Activated naive CD4-positive, alpha-beta T cell treated with anti-CD3 and anti-CD28 coated beads for 36 hours (primary cell): Measurements from ENCODE around the gene LMBR1. TPM values are rescaled to one million over a fixed set of nuclear protein-coding genes. Genes with fewer than 3 reads are reported as not detected.
A peak's percentile ranks its signal among the peaks of the same experiment; 100 is the strongest.
"Not testable (repeated sequence)": the region's sequence is repeated elsewhere in the genome, so short reads cannot be mapped to it uniquely, and the experiment has no call there.

Source experiments
- CTCF ChIA-PET: fragments of 350-600 bp; sonication (Branson Sonifier 250); formaldehyde crosslinking; loops from one replicate; lab custom pipeline; 2021; ENCODE audit warnings: antibody characterized with exemption; lab: Charles Lee
- DNase-seq: peaks from one replicate; pipeline ENCODE4 v3.0.0-alpha.2; 2020
- H3K27ac Mint-ChIP-seq: one replicate; pipeline ENCODE4 v1.8.0; 2021; ENCODE audit warnings: mild to moderate bottlenecking, mixed read lengths
- H3K27me3 Mint-ChIP-seq: one replicate; pipeline ENCODE4 v1.8.0; 2021; ENCODE audit warnings: low read depth, mixed read lengths
- H3K36me3 Mint-ChIP-seq: one replicate; pipeline ENCODE4 v1.8.0; 2021; ENCODE audit warnings: low read depth, mixed read lengths
- H3K4me1 Mint-ChIP-seq: one replicate; pipeline ENCODE4 v1.8.0; 2021; ENCODE audit warnings: low read depth, mixed read lengths
- H3K4me3 Mint-ChIP-seq: one replicate; pipeline ENCODE4 v1.8.0; 2021; ENCODE audit warnings: mild to moderate bottlenecking, moderate library complexity, mixed read lengths
- H3K9me3 Mint-ChIP-seq: one replicate; pipeline ENCODE4 v1.8.0; 2021; ENCODE audit warnings: mixed read lengths
- intact Hi-C: fragments of 100-400 bp; cut with micrococcal nuclease; formaldehyde crosslinking; loops from one replicate; pipeline ENCODE4 v1.15.1; 2023
- total RNA-seq, 2 experiments: library from RNA; stranded (reverse); gene quantifications; one replicate each; pipeline ENCODE4 v1.2.3, GENCODE V29; 2021

LMBR1 gene
- total RNA-seq, 2 experiments from 2014 or later = 25.2 to 33.8 TPM

DNA sequence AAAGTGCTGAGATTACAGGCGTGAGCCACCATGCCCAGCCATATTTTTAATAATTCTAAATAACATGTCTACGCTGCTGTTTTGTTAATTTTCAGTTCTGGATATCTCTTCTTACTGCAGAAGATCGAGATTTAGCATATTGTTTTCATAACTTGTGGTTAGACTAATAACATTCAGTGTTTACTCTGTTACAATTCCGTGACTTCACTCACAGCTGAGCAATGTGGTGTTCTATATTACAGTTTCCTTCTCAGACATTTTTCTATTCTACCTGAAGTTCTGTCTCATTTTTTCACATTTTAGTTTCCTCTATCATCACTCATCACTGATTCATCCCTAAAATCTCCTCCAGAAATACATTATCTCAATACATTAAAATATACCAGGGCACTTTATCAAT is 241.5 kb downstream of the LMBR1 start:
- Mint-ChIP-seq H3K36me3 (no peaks in the 10 kb centered on the region), H3K4me3 (no peak overlapping the region), H3K9me3 (no peaks in the 10 kb centered on the region), H3K27me3 (peaks cover 47% of the 10 kb centered on the region), H3K4me1 (no peaks in the 10 kb centered on the region), H3K27ac (no peak overlapping the region)
- CTCF ChIA-PET = no interaction called here
- no peak for DNase-seq
- intact Hi-C loops = no loop called here

- peaks cover 55% of the 10 kb centered on the region for H3K27me3 Mint-ChIP-seq
These were observed 242.9 kb downstream of the LMBR1 start for GRCh38 chr7:156650042-156650441.

GRCh38 chr7:156647330-156647729 is 245.7 kb downstream of the LMBR1 start:
- H3K4me3 Mint-ChIP-seq, H3K4me1 Mint-ChIP-seq, DNase-seq, H3K9me3 Mint-ChIP-seq, H3K36me3 Mint-ChIP-seq, H3K27ac Mint-ChIP-seq, CTCF ChIA-PET: not testable (repeated sequence)
- H3K27me3 Mint-ChIP-seq = peaks cover 59% of the 10 kb centered on the region
- intact Hi-C loops = loop anchor here (10.0 kb wide), 2 partner anchors 127 to 683 kb away; no protein-coding TSS in a partner anchor

More at GRCh38 chr7:156650042-156650441, 242.9 kb downstream of the LMBR1 start:
- CTCF ChIA-PET = interaction anchor here (0.7 kb wide), 1 partner anchor 75 kb away, joined by 3 read pairs; no protein-coding TSS in a partner anchor
- Mint-ChIP-seq H3K36me3 (no peaks in the 10 kb centered on the region), H3K27ac (no peak overlapping the region), H3K4me3 (no peak overlapping the region), H3K9me3 (no peaks in the 10 kb centered on the region), H3K4me1 (no peaks in the 10 kb centered on the region)
- DNase-seq = peak; percentile 16
- intact Hi-C loops = no loop called here

GRCh38 chr7:156642306-156643045 is 250.5 kb downstream of the LMBR1 start:
- H3K27me3 Mint-ChIP-seq = peaks cover 34% of the 10 kb centered on the region
- no peak overlapping the region for H3K27ac Mint-ChIP-seq
- DNase-seq = no peak
- H3K4me1 Mint-ChIP-seq = peaks cover 10% of the 10 kb centered on the region
- intact Hi-C loops = loop anchor here (10.0 kb wide), 2 partner anchors 132 to 678 kb away; no protein-coding TSS in a partner anchor
- H3K4me3 Mint-ChIP-seq = no peak overlapping the region
- peaks cover 5% of the 10 kb centered on the region for H3K36me3 Mint-ChIP-seq
- H3K9me3 Mint-ChIP-seq = peaks cover 4% of the 10 kb centered on the region
- CTCF ChIA-PET = no interaction called here

- peak; percentile 72 for DNase-seq
- CTCF ChIA-PET = no interaction called here
- Mint-ChIP-seq H3K9me3 (peaks cover 4% of the 10 kb centered on the region), H3K27ac (no peak overlapping the region), H3K4me3 (peak overlapping the region; percentile 78), H3K36me3 (peaks cover 6% of the 10 kb centered on the region), H3K4me1 (peaks cover 10% of the 10 kb centered on the region), H3K27me3 (peaks cover 29% of the 10 kb centered on the region)
- intact Hi-C loops = loop anchor here (1.0 to 10.0 kb wide), 7 partner anchors 28 to 996 kb away; partner anchors contain the start of genes LMBR1 and RBM33
These were observed 252.0 kb downstream of the LMBR1 start for GRCh38 chr7:156640949-156641485.

DNA sequence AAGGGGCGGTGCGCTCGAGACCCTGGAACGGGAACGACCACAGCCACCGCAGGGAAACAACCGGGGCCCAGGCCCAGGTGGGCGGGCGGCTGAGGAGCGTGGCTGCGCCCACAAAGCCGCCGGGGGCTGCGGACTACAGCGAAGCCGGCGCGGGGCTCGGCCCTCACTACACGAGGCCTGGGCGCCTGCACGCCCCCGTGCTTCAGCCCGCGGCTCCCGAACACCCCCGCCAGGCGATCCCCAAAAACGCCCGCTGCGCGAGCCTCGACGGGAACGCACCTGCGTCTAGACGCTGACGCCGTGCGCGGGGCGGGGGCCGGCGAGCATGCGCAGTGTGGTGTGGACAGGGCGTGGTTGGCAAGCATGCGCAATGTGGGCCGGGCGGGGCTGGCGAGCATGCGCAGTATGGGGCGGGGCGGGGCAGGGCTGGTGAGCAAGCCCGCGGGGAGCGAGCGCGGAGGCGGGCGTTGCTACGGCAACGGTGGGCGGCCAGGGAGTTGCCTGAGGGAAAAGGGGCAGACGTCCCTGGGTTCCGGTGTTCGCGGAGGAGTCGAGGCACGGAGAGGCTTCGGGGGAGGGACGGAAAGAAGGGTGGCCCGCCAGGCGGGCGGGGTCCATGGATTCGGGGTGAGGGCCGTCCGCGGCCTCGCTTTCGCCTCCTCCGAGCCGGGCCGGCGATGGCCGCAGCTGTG is 252.6 kb downstream of the LMBR1 start, which contains the start of gene RNF32:
Gene RNF32 (plus strand): TSS at position 518 of the 692 bp plus-strand sequence. CDS start 3,104 bp downstream, outside the sequence.
- Mint-ChIP-seq H3K4me1 (peaks cover 10% of the 10 kb centered on the region), H3K27me3 (peaks cover 28% of the 10 kb centered on the region), H3K4me3 (peak within 1 kb of the TSS; percentile 78), H3K27ac (no peak within 1 kb of the TSS), H3K36me3 (peaks cover 6% of the 10 kb centered on the region), H3K9me3 (peaks cover 4% of the 10 kb centered on the region)
- CTCF ChIA-PET = no interaction called here
- intact Hi-C loops = loop anchor here (1.0 to 10.0 kb wide), 7 partner anchors 27 to 996 kb away; partner anchors contain the start of genes LMBR1 and RBM33
- peak; percentile 98 for DNase-seq

DNA sequence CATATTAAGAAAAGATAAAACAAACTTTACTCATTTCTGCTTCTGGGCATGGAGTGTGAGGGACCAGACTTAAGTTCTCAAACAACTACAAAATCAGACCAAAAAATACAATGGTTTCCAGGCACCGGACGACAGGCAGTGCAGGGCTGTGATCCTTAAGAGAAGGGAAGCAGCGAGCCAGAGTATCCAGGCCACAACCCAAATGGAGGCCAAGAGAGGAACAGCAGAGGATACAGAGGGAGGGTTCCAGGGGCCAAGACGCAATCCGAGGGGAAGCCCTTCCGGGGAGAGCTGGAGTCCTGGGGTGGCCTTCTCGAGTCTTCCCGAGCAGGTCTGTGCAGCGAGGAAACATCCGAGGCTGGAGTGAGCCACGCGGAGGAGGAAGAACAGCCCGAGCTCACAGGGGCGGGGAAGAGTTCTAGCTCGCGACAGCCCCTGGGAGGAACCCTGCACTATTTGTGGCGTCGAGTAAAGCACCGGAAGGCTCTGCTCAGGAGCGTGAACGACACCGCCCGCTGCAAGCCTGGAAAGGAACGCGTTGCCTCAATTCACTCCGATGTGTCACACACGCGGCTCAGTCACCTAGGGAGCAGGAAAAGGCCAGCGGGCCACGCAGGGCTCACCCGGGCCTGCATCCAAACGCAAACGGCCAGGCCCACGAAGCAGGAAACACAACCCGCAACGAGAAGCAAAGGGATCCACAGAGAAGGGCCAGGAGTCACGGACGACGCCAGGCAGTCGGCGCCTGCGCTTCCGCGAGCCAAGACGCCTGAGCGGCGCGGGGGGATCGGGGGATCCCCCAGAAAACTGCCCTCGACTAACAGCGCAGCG is 253.3 kb downstream of the LMBR1 start:
- H3K9me3 Mint-ChIP-seq = peaks cover 4% of the 10 kb centered on the region
- H3K27me3 Mint-ChIP-seq = peaks cover 24% of the 10 kb centered on the region
- intact Hi-C loops = loop anchor here (1.0 to 10.0 kb wide), 7 partner anchors 26 to 995 kb away; partner anchors contain the start of genes LMBR1 and RBM33
- H3K27ac Mint-ChIP-seq = no peak overlapping the region
- CTCF ChIA-PET = no interaction called here
- H3K4me3 Mint-ChIP-seq = peak overlapping the region; percentile 75
- peaks cover 10% of the 10 kb centered on the region for H3K4me1 Mint-ChIP-seq
- peaks cover 6% of the 10 kb centered on the region for H3K36me3 Mint-ChIP-seq
- no peak for DNase-seq

DNA sequence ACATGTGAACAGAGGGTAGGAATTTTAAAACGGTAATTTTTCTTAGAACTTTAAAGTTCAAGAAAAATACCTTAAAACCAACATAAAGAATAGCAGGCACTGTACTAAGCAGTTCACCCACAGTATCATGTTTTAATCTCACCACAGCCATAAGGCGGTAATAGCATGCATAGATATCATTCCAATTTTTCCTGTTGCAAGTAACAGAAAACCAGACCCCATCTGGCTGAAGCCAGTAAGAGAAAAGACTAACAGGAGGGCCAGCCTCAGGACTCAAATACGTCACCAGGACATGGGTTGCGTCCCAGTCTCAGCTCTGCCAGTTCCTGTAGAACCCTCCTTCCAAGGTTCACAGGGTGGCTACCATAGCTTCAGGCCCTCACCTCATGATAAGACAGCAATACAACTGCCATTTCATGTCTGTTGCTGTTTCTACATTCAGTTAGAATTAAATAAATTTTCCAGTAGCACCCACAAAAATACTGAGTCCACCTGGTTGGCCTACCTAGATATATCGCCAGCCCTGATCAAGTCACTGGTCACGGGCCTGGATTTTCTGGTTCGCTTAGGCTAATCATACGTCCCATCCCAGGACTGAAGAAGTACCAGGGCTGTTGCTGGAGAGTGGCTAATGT is 254.4 kb downstream of the LMBR1 start:
- peaks cover 6% of the 10 kb centered on the region for H3K36me3 Mint-ChIP-seq
- H3K4me1 Mint-ChIP-seq = peaks cover 10% of the 10 kb centered on the region
- intact Hi-C loops = no loop called here
- H3K27ac Mint-ChIP-seq = no peak overlapping the region
- CTCF ChIA-PET = interaction anchor here (0.8 kb wide), 1 partner anchor 70 kb away, joined by 4 read pairs; no protein-coding TSS in a partner anchor
- peaks cover 22% of the 10 kb centered on the region for H3K27me3 Mint-ChIP-seq
- peaks cover 4% of the 10 kb centered on the region for H3K9me3 Mint-ChIP-seq
- H3K4me3 Mint-ChIP-seq = no peak overlapping the region
- no peak for DNase-seq

DNA sequence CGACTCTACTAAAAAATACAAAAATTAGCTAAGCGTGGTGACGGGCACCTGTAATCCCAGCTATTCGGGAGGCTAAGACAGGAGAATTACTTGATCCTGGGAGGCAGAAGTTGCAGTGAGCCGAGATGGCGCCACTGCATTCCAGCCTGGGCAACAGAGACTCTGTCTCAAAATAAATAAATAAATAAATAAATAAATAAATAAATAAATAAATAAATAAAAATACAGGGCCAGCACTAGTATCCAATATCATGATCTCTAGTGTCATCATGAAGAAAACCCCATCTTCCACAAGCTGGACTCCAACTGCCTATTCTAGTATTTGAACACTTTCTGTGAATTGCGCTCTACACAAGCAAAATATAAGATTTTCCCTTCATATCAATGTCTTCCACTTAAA is 255.9 kb downstream of the LMBR1 start:
- DNase-seq, H3K4me3 Mint-ChIP-seq, H3K4me1 Mint-ChIP-seq, H3K9me3 Mint-ChIP-seq, intact Hi-C loops, CTCF ChIA-PET, H3K27ac Mint-ChIP-seq, H3K36me3 Mint-ChIP-seq: not testable (repeated sequence)
- H3K27me3 Mint-ChIP-seq = peaks cover 18% of the 10 kb centered on the region

DNA sequence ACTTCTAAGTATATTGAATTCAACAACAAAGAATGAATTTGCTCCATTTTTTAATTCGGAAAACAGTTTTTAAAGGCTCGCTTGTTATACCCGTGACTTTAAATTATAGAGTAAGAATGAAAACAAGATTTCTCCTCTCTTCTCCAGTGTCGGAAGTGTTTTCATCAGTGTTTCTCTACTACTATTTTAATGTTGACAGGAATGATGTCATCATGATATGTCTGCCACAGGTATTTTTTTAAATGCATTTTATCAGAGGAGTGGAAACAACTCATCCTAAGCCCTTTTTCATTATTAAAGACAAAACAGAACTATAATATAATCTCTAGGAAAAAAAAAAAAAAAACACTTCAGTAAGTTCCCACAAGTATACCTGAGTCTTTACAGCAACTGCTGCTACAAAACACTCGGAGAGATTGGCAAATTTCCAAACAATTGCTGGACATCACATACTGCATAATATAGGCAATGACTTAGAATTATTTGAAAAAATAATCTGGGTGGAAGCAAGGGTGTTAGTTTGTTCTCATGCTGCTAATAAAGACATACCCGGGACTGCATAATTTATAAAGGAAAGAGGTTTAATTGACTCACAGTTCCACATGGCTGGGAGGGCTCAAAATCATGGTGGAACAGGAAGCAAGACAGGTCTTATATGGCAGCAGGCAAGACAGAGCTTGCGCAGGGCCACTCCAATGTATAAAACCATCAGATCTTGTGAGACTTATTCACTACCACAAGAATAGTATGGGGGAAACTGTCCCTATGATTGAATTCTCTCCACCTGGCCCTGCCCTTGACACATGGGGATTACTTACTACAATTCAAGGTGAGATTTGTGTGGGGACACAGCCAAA is 257.2 kb downstream of the LMBR1 start:
- H3K27ac Mint-ChIP-seq = no peak overlapping the region
- H3K4me3 Mint-ChIP-seq = no peak overlapping the region
- H3K9me3 Mint-ChIP-seq = peaks cover 4% of the 10 kb centered on the region
- intact Hi-C loops = no loop called here
- H3K27me3 Mint-ChIP-seq = peaks cover 11% of the 10 kb centered on the region
- H3K4me1 Mint-ChIP-seq = peaks cover 7% of the 10 kb centered on the region
- CTCF ChIA-PET = no interaction called here
- peaks cover 6% of the 10 kb centered on the region for H3K36me3 Mint-ChIP-seq
- DNase-seq = no peak
